Endothelial cell of umbilical vein (primary cell): ENCODE results near the gene ARHGAP42. TPM values are rescaled to one million over a fixed set of nuclear protein-coding genes. Genes with fewer than 3 reads are reported as not detected.

Experiments
- BruUV-seq: library from RNA; stranded (reverse); fragments of 400-500 nt; replicated peaks from 2 replicates; lab custom pipeline; 2021; lab: Mats Ljungman, UMichigan
- CTCF ChIA-PET: fragments of 300-600, 350-600 bp; sonication (Branson Sonifier 250); formaldehyde crosslinking; loops from one replicate; lab custom pipeline; 2021; ENCODE audit warnings: antibody characterized with exemption, inconsistent platforms; lab: Charles Lee
- POLR2A ChIA-PET: fragments of 300-600, 350-600 bp; sonication (Branson Sonifier 250); formaldehyde crosslinking; loops from one replicate; lab custom pipeline; 2021; ENCODE audit warnings: antibody characterized with exemption, inconsistent platforms; lab: Charles Lee
- DNase-seq: peaks from one replicate; pipeline ENCODE4 v3.0.0-alpha.2; 2011; ENCODE audit warnings: low read depth, low spot score
- FAIRE-seq: peaks from 2 replicates; lab custom pipeline; 2011; peaks lifted over from hg19 to GRCh38; lab: Jason Lieb, UNC
- H2AFZ ChIP-seq: 2 replicates; pipeline ENCODE4 v1.6.0; 2012; ENCODE audit warnings: low read depth, low read length, control low read depth, inconsistent platforms
- H3K27ac ChIP-seq: 2 replicates; pipeline ENCODE4 v1.5.1; 2011; ENCODE audit warnings: low read depth, mild to moderate bottlenecking, control low read depth, low read length, moderate library complexity; ENCODE audit not compliant: insufficient read depth
- H3K27me3 ChIP-seq, 2 experiments: 2 replicates each; pipeline versions ENCODE4 v1.6.0 to v1.6.1; 2011; ENCODE audit warnings: low read length in 2 of 2, mixed read lengths in 1 of 2; ENCODE audit not compliant: control insufficient read depth in 2 of 2, insufficient read depth in 2 of 2
- H3K36me3 ChIP-seq, 2 experiments: 2 replicates in 1 of 2; 3 replicates in 1 of 2; pipeline ENCODE4 v1.5.1; 2011; ENCODE audit warnings: low read length in 2 of 2, mild to moderate bottlenecking in 1 of 2, moderate library complexity in 1 of 2; ENCODE audit not compliant: control insufficient read depth in 2 of 2, insufficient read depth in 2 of 2; ENCODE audit errors: extremely low read depth in 1 of 2
- H3K4me1 ChIP-seq: 3 replicates; pipeline ENCODE4 v1.5.1; 2011; ENCODE audit warnings: mild to moderate bottlenecking, low read length; ENCODE audit not compliant: control insufficient read depth, insufficient read depth; ENCODE audit errors: extremely low read depth
- H3K4me2 ChIP-seq: 2 replicates; pipeline ENCODE4 v1.6.1; 2011; ENCODE audit warnings: low read length, control low read depth, mixed read lengths; ENCODE audit not compliant: insufficient read depth
- H3K4me3 ChIP-seq, 3 experiments: fragments of 200-600 bp in 1 of 3; sonication (generic), shearing (Covaris generic) in 1 of 3; replicated peaks in 1 of 3; 2 replicates each; pipeline ENCODE4 v1.5.1; 2011 to 2016; ENCODE audit warnings: control low read depth in 3 of 3, low read length in 3 of 3, mild to moderate bottlenecking in 2 of 3, inconsistent platforms in 1 of 3, low read depth in 1 of 3, moderate library complexity in 1 of 3; ENCODE audit not compliant: insufficient read depth in 1 of 3
- H3K79me2 ChIP-seq: 2 replicates; pipeline ENCODE4 v1.6.0; 2012; ENCODE audit warnings: low read length, inconsistent platforms; ENCODE audit not compliant: control insufficient read depth, insufficient read depth
- H3K9ac ChIP-seq: replicated peaks from 2 replicates; pipeline ENCODE3; 2011; ENCODE audit warnings: low read length, control low read depth; ENCODE audit not compliant: insufficient read depth; ENCODE audit errors: extremely low read depth
- H3K9me1 ChIP-seq: replicated peaks from 3 replicates; pipeline ENCODE4 v1.6.0; 2011; ENCODE audit warnings: mild to moderate bottlenecking, low read length; ENCODE audit not compliant: control insufficient read depth, insufficient read depth; ENCODE audit errors: extremely low read depth
- H3K9me3 ChIP-seq: replicated peaks from 2 replicates; pipeline ENCODE4 v1.5.1; 2012; ENCODE audit warnings: low read length, inconsistent platforms; ENCODE audit not compliant: control insufficient read depth, insufficient read depth
- H4K20me1 ChIP-seq: replicated peaks from 2 replicates; pipeline ENCODE3; 2011; ENCODE audit warnings: mild to moderate bottlenecking, low read length; ENCODE audit not compliant: control insufficient read depth, insufficient read depth; ENCODE audit errors: extremely low read depth
- CTCF ChIP-seq, 2 donors: IDR thresholded peaks; 1 replicate in 1 of 2; 2 replicates in 1 of 2; pipeline ENCODE4 v1.5.1; 2011; ENCODE audit warnings: low read length in 2 of 2, mild to moderate bottlenecking in 2 of 2, moderate library complexity in 2 of 2, control low read depth in 1 of 2, inconsistent platforms in 1 of 2, low read depth in 1 of 2; ENCODE audit not compliant: insufficient read depth in 1 of 2; ENCODE audit errors: extremely low read depth in 1 of 2
- FOS ChIP-seq: IDR thresholded peaks from 2 replicates; pipeline ENCODE4 v1.6.1; 2011; ENCODE audit warnings: mild to moderate bottlenecking, low read length, moderate library complexity, borderline replicate concordance; ENCODE audit not compliant: insufficient read depth
- JUN ChIP-seq: IDR thresholded peaks from 2 replicates; pipeline ENCODE4 v1.6.1; 2011; ENCODE audit warnings: borderline replicate concordance, low read depth; ENCODE audit not compliant: insufficient read length, insufficient read depth
- MAX ChIP-seq: IDR thresholded peaks from 2 replicates; pipeline ENCODE4 v1.6.1; 2011; ENCODE audit not compliant: insufficient read depth, insufficient read length
- MYC ChIP-seq: IDR thresholded peaks from one replicate; pipeline ENCODE4 v1.6.1; 2011; ENCODE audit warnings: mild to moderate bottlenecking, low read depth, low read length
- POLR2AphosphoS5 ChIP-seq: IDR thresholded peaks from 2 replicates; pipeline ENCODE4 v1.6.1; 2012; ENCODE audit warnings: low read depth, mild to moderate bottlenecking, control low read depth, low read length, moderate library complexity; ENCODE audit not compliant: insufficient read depth
- dilution Hi-C: fragments of 300-500 bp; cut with MboI; formaldehyde crosslinking; loops from one replicate; pipeline ENCODE4 v1.15.0; 2019; ENCODE audit warnings: low sequenced_read_pairs; ENCODE audit not compliant: extremely low pct_ligation_motif_present
- intact Hi-C: fragments of 100-400 bp; cut with micrococcal nuclease; formaldehyde crosslinking; loops from one replicate; pipeline ENCODE4 v1.10.0; 2022
- polyA plus RNA-seq, 4 experiments: library from polyadenylated mRNA; depleted of rRNA in 3 of 4; stranded (reverse) in 3 of 4; unstranded in 1 of 4; fragments of >200 nt; gene quantifications; 2 replicates each; pipeline versions ENCODE4 v1.2.1 to v1.2.3, GENCODE V29; 2011 to 2012; ENCODE audit warnings: missing spikeins in 1 of 4
- total RNA-seq: library from RNA; stranded (reverse); gene quantifications from 2 replicates; pipeline ENCODE4 v1.2.3, GENCODE V29; 2021

ARHGAP42 gene
- total and polyA plus RNA-seq, 2 donors (not counting 3 experiments of a cell fraction or from before 2014, with no cell fraction given) = 1.8 to 2.4 TPM

DNA sequence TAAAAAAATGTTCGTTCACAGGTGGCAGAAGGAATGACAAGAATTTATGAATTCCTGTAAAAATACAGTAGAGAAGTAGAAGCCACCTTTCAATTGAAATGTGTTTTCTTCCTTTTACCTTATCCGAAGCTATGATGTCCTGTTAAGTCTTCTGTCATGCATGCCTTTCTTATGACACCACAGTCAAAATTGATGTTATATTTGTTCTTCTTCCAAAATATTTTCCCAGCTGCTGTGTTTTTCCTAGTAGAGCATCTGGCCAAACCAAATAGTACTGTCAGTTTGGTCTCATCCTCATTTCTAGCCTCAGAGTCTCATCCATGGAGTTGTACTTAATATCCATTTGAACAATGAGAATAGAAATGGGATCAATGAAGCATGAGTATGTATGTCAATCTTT, 236.5 kb downstream of the ARHGAP42 start:
- Histone ChIP-seq H2AFZ (no peak overlapping the region), H3K9me3 (no peaks in the 10 kb centered on the region), H4K20me1 (no peaks in the 10 kb centered on the region), H3K4me3 (no peak overlapping the region), H3K4me2 (no peak overlapping the region), H3K9me1 (no peaks in the 10 kb centered on the region), H3K79me2 (no peaks in the 10 kb centered on the region), H3K27me3 (no peaks in the 10 kb centered on the region), H3K27ac (no peak overlapping the region), H3K36me3 (no peaks in the 10 kb centered on the region), H3K9ac (no peak overlapping the region), H3K4me1 (peaks cover 4% of the 10 kb centered on the region)
- intact Hi-C loops = no loop called here
- no peak for DNase-seq
- no peak for FAIRE-seq
- ChIA-PET CTCF (interaction anchor here (0.6 kb wide), 1 partner anchor 1361 kb away, joined by 3 read pairs; no protein-coding TSS in a partner anchor), POLR2A (no interaction called here)
- TF ChIP-seq POLR2AphosphoS5 (no peak), MYC (no peak), FOS (no peak), CTCF (IDR thresholded peaks at IDR 0.05; ENCODE audit: extremely low read depth in 1 of 2, insufficient read depth in 1 of 2, low read depth in 1 of 2, low read length in 2 of 2) (no peak)
- dilution Hi-C loops = no loop called here
- BruUV-seq = no TSS peak

- intact Hi-C loops = no loop called here
- FAIRE-seq (no peak), DNase-seq (peak; percentile 37)
- no peak overlapping the region for H2AFZ ChIP-seq
- TF ChIP-seq JUN = peak; percentile 82
- TF ChIP-seq POLR2AphosphoS5 = peak; percentile 42
- peak; percentile 90 for TF ChIP-seq FOS
- TF ChIP-seq MAX = no peak
- CTCF ChIA-PET = interaction anchor here (1.0 to 6.4 kb wide), 3 partner anchors 238 to 348 kb away, joined by 3 to 75 read pairs (median 11); partner anchors contain the start of gene ARHGAP42
- H3K36me3 ChIP-seq = no peaks in the 10 kb centered on the region
- no peaks in the 10 kb centered on the region for H4K20me1 ChIP-seq
- dilution Hi-C loops = no loop called here
- no peak overlapping the region for H3K9ac ChIP-seq
- H3K27ac ChIP-seq = no peak overlapping the region
- BruUV-seq = no TSS peak
- no peaks in the 10 kb centered on the region for H3K79me2 ChIP-seq
- no peaks in the 10 kb centered on the region for H3K27me3 ChIP-seq
- no peak overlapping the region for H3K4me3 ChIP-seq
- H3K4me1 ChIP-seq = peaks cover 4% of the 10 kb centered on the region
- H3K9me3 ChIP-seq = no peaks in the 10 kb centered on the region
- no peaks in the 10 kb centered on the region for H3K9me1 ChIP-seq
- no peak overlapping the region for H3K4me2 ChIP-seq
- POLR2A ChIA-PET = no interaction called here
Measured at GRCh38 chr11:100925935-100926334, 238.8 kb downstream of the ARHGAP42 start.
